ENCODE data around the gene SHROOM4. TPM values are rescaled to one million over a fixed set of nuclear protein-coding genes. Genes with fewer than 3 reads are reported as not detected.

Gene SHROOM4
- total RNA-seq, 1 experiment from 2014 or later, result 0.05 TPM

GRCh38 chrX:50805276-50805675 is 8.7 kb downstream of the SHROOM4 start:
- H3K27ac ChIP-seq (ENCODE audit: low read depth, low read length), result no peak overlapping the region
- ChIA-PET RAD21 (ENCODE audit: low non-redundant PET in 1 of 2, low total read pairs in 2 of 2, uncharacterized antibody in 2 of 2, unreplicated experiment in 2 of 2) (no interaction called here), CTCF (no interaction called here), POLR2A (no interaction called here)
- BruUV-seq (replicated peaks), result no TSS peak
- H4K20me1 ChIP-seq (ENCODE audit: insufficient read depth), result no peaks in the 10 kb centered on the region
- no peak overlapping the region for H3K4me2 ChIP-seq (ENCODE audit: low read length)
- H3K36me3 ChIP-seq (ENCODE audit: control insufficient read depth in 1 of 2, insufficient read depth in 2 of 2, low read length in 2 of 2), result no peaks in the 10 kb centered on the region
- no peak overlapping the region for H3K9ac ChIP-seq (ENCODE audit: low read length)
- H3K79me2 ChIP-seq (ENCODE audit: insufficient read depth, low read length), result no peaks in the 10 kb centered on the region
- no peaks in the 10 kb centered on the region for H3K9me2 ChIP-seq (ENCODE audit: insufficient read depth)
- H3K27me3 ChIP-seq (ENCODE audit: insufficient read depth, low read length), result no peaks in the 10 kb centered on the region
- H3K9me3 ChIP-seq (ENCODE audit: control insufficient read depth in 1 of 2, insufficient read depth in 1 of 2, low read depth in 1 of 2, low read length in 2 of 2), result no peaks in the 10 kb centered on the region
- H2AFZ ChIP-seq (ENCODE audit: low read depth, low read length, poor library complexity, severe bottlenecking), result no peak overlapping the region
- no peaks in the 10 kb centered on the region for H3K4me1 ChIP-seq (ENCODE audit: control insufficient read depth in 1 of 2, insufficient read depth in 2 of 2, low read length in 2 of 2)
- ATAC-seq (no peak), DNase-seq (ENCODE audit: low read depth, low spot score) (no peak)
- no peak for TF ChIP-seq ZBTB33 (IDR thresholded peaks at IDR 0.05; ENCODE audit: extremely low read depth, insufficient replicate concordance, low read length)
- intact Hi-C loops (cut with micrococcal nuclease), result no loop called here
- no peak overlapping the region for H3K4me3 ChIP-seq (replicated peaks in 1 of 2; ENCODE audit: low read depth in 1 of 2, low read length in 2 of 2)

GRCh38 chrX:50801135-50801534 is 12.9 kb downstream of the SHROOM4 start:
- ChIA-PET CTCF (no interaction called here), RAD21 (ENCODE audit: low non-redundant PET in 1 of 2, low total read pairs in 2 of 2, uncharacterized antibody in 2 of 2, unreplicated experiment in 2 of 2) (no interaction called here), POLR2A (no interaction called here)
- H3K4me2 ChIP-seq (ENCODE audit: low read length), result no peak overlapping the region
- no peak overlapping the region for H2AFZ ChIP-seq (ENCODE audit: low read depth, low read length, poor library complexity, severe bottlenecking)
- DNase-seq (ENCODE audit: low read depth, low spot score) (no peak), ATAC-seq (no peak)
- BruUV-seq (replicated peaks), result no TSS peak
- no peaks in the 10 kb centered on the region for H3K27me3 ChIP-seq (ENCODE audit: insufficient read depth, low read length)
- H3K36me3 ChIP-seq (ENCODE audit: control insufficient read depth in 1 of 2, insufficient read depth in 2 of 2, low read length in 2 of 2), result no peaks in the 10 kb centered on the region
- no peaks in the 10 kb centered on the region for H3K4me1 ChIP-seq (ENCODE audit: control insufficient read depth in 1 of 2, insufficient read depth in 2 of 2, low read length in 2 of 2)
- H3K9ac ChIP-seq (ENCODE audit: low read length), result no peak overlapping the region
- TF ChIP-seq CTCF (IDR thresholded peaks at IDR 0.05 in 2 of 3, conservative IDR thresholded peaks at IDR 0.05 in 1 of 3; ENCODE audit: borderline replicate concordance in 1 of 3, insufficient read depth in 1 of 3, low read depth in 2 of 3, low read length in 2 of 3), result no peak
- no peak for TF ChIP-seq ZFX (IDR thresholded peaks at IDR 0.05)
- TF ChIP-seq TCF7L2 (IDR thresholded peaks at IDR 0.05; ENCODE audit: borderline replicate concordance, extremely low read depth, insufficient read depth, insufficient read length), result no peak
- no peak for TF ChIP-seq YY1 (IDR thresholded peaks at IDR 0.05; ENCODE audit: extremely low read depth, insufficient replicate concordance, low read depth, low read length)
- no peak for TF ChIP-seq RAD21 (IDR thresholded peaks at IDR 0.05; ENCODE audit: low read depth)
- no peak for TF ChIP-seq CBX3 (IDR thresholded peaks at IDR 0.05; ENCODE audit: low read depth)
- TF ChIP-seq ZBTB33 (IDR thresholded peaks at IDR 0.05; ENCODE audit: extremely low read depth, insufficient replicate concordance, low read length), result no peak
- no peak for TF ChIP-seq JUND (IDR thresholded peaks at IDR 0.05)
- no peaks in the 10 kb centered on the region for H4K20me1 ChIP-seq (ENCODE audit: insufficient read depth)
- H3K9me3 ChIP-seq (ENCODE audit: control insufficient read depth in 1 of 2, insufficient read depth in 1 of 2, low read depth in 1 of 2, low read length in 2 of 2), result no peaks in the 10 kb centered on the region
- no peaks in the 10 kb centered on the region for H3K9me2 ChIP-seq (ENCODE audit: insufficient read depth)
- H3K79me2 ChIP-seq (ENCODE audit: insufficient read depth, low read length), result no peaks in the 10 kb centered on the region
- intact Hi-C loops (cut with micrococcal nuclease), result no loop called here
- no peak overlapping the region for H3K27ac ChIP-seq (ENCODE audit: low read depth, low read length)
- no peak overlapping the region for H3K4me3 ChIP-seq (replicated peaks in 1 of 2; ENCODE audit: low read depth in 1 of 2, low read length in 2 of 2)
